GM19372 (cell line): Measurements from ENCODE around the gene OR2A2.

Source experiments
- ATAC-seq: cut with Tn5 transposase; IDR thresholded peaks from one replicate; pipeline ENCODE4 v1.9.1; 2021; ENCODE audit warnings: mild to moderate bottlenecking, low read depth, moderate library complexity; ENCODE audit not compliant: unreplicated experiment

Gene OR2A2

DNA sequence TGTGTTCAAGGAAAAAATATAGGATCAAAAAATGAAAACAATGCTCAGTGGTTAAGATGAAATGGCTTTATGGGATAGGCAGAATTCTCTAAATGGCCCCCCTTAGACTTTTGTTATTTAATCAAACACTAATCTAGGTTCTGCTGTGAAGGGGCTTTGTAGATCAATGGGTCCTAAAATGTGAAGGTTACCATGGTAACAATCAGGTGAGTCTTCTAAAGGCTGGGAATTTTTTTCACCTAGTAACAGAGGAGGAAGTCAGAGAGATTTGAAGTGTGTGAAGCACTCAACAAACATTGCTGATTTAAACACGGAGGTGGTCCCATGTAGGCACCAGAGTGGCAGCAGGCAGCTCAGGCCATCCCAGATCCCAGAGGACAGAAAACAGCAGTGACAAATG is 24.7 kb downstream of the OR2A2 start:
- ATAC-seq: no peak

DNA sequence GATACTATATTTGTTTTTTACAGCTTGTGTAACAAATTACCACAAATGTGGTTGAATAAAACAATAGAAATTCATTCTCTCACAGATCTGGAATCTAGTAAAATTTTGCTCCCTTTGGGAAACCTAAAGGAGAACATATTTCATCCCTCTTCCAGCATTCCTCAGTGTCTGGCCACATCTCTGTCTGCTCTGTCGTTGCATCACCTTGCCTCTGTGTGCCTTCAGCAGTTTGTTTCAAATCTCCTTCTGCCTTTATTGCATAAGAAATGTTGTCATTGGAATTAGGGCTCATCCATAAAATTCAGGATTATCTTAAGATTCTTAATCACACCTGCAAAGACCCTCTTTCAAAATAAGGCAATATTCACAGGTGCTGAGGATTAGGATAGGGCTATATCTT is 28.1 kb downstream of the OR2A2 start:
- no peak for ATAC-seq

DNA sequence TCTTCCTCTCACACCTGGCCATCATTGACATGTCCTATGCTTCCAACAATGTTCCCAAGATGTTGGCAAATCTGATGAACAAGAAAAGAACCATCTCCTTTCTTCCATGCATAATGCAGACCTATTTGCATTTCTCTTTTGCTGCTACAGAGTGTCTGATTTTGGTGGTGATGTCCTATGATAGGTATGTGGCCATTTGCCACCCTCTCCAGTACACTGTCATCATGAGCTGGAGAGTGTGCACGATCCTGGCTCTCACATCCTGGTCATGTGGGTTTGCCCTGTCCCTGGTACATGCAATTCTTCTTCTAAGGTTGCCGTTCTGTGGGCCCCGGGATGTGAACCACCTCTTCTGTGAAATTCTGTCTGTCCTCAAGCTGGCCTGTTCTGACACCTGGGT is 32.8 kb downstream of the OR2A2 start:
- ATAC-seq: no peak

- ATAC-seq: no peak
Observed at GRCh38 chr7:144144426-144144825, 35.0 kb downstream of the OR2A2 start.

DNA sequence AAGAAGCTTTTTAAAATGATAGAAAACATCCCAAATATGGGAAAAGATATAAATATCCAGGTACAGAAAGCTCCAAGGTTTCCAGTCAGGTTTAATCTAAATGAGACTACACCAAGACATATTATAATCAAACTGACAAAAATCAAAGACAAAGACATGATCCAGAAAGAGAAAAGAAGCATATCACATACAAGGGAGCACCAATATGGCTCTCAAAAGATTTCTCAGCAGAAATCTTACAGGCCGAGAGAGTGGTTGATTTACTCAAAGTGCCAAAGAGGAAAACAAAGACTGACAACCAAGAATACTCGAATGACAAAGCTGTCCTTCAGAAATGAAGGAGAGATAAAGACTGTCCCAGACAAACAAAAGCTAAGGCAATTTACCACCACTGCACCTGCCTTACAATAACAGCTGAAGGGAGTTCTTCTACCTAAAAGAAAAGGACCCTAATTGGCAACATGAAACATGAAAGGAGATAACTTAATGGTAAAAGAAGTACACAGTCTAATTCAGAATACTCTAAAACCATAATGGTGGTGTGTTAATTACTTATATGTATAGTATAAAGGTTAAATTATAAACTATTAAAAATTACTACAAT is 38.9 kb downstream of the OR2A2 start:
- ATAC-seq: no peak

DNA sequence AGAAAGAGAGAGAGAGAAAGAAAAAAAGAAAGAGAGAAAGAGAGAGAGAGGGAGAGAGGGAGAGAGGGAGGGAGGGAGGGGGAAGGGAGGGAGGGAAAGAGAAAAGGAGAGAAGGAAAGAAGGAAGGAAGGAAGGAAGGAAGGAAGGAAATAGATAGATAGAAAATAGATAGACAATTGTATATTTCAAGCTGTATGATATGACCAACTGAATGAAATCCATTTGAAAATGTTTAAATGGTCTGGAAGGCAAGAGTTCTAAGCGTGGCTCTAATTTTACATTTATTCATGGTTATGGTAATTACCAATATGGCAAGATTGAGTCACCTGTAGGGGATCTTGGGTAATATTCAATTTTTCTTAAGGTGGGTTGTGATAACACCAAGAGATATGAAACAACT is 49.5 kb downstream of the OR2A2 start:
- ATAC-seq: no peak
